ENCODE data around the gene EEF1AKMT4. TPM values are rescaled to one million over a fixed set of nuclear protein-coding genes. Genes with fewer than 3 reads are reported as not detected.

EEF1AKMT4 gene
- total and polyA plus RNA-seq, 2 of the 8 experiments (the other 6 are each of a cell fraction or from before 2014, with no cell fraction given) = 9.3 to 30.1 TPM

GRCh38 chr3:184230081-184230602, 19.3 kb upstream of the EEF1AKMT4 start:
- Histone ChIP-seq H3K4me3 (ENCODE audit: extremely low read depth in 1 of 4, insufficient read depth in 2 of 4, low read depth in 3 of 4, low read length in 4 of 4) (peak overlapping the region; percentile 16 to 59 (median 40)), H3K4me1 (replicated peaks in 1 of 4; ENCODE audit: control insufficient read depth in 3 of 4, insufficient read depth in 4 of 4, low read length in 3 of 4) (peaks cover 0 to 20% (median 4%) of the 10 kb centered on the region in 4 experiments; a peak in 5 of 7 replicates), H2BK15ac (ENCODE audit: low read length) (no peak overlapping the region), H3K23me2 (ENCODE audit: low read depth, low read length) (peaks cover 11% of the 10 kb centered on the region; the same call in 1 of the 2 replicates), H3K79me1 (ENCODE audit: low read depth, low read length) (no peaks in the 10 kb centered on the region), H4K8ac (ENCODE audit: extremely low read depth, insufficient read depth, low read length) (no peak overlapping the region), H4K20me1 (replicated peaks in 1 of 2; ENCODE audit: control insufficient read depth in 1 of 2, insufficient read depth in 2 of 2, low read length in 2 of 2) (peaks cover 4 to 7% of the 10 kb centered on the region in 2 experiments), H3K36me3 (ENCODE audit: control insufficient read depth in 2 of 4, insufficient read depth in 4 of 4, low read length in 3 of 4) (peaks cover 0 to 8% (median 0%) of the 10 kb centered on the region in 4 experiments; a peak in 1 of 8 replicates), H3K27ac (ENCODE audit: low read depth, low read length) (no peak overlapping the region), H2AFZ (ENCODE audit: low read length) (no peak overlapping the region), H2AK5ac (ENCODE audit: low read depth, low read length) (no peak overlapping the region), H2BK5ac (ENCODE audit: low read depth, low read length) (no peak overlapping the region), H3K27me3 (replicated peaks in 1 of 4; ENCODE audit: control insufficient read depth in 3 of 4, extremely low read depth in 1 of 4, insufficient read depth in 3 of 4, low read length in 3 of 4) (peaks cover 35 to 60% (median 53%) of the 10 kb centered on the region in 4 experiments), H3K14ac (ENCODE audit: insufficient read length) (no peak overlapping the region), H2BK120ac (replicated peaks; ENCODE audit: low read depth, low read length) (no peak overlapping the region), H2BK20ac (ENCODE audit: low read length) (no peak overlapping the region), H3K18ac (ENCODE audit: extremely low read depth, low read length) (no peak overlapping the region; the same call in 1 of the 2 replicates), H4K5ac (ENCODE audit: insufficient read length, low read depth, low read length) (no peak overlapping the region), H2BK12ac (ENCODE audit: low read depth, low read length) (no peak overlapping the region), H3K4ac (replicated peaks; ENCODE audit: insufficient read length, low read depth, low read length) (no peak overlapping the region), H3K79me2 (ENCODE audit: control insufficient read depth in 1 of 2, insufficient read depth in 2 of 2, low read length in 2 of 2) (no peaks in the 10 kb centered on the region), H3K23ac (ENCODE audit: insufficient read length) (no peak overlapping the region), H3K9ac (replicated peaks in 1 of 4; ENCODE audit: extremely low read depth in 1 of 4, low read depth in 3 of 4, low read length in 3 of 4) (no peak overlapping the region), H3K4me2 (ENCODE audit: insufficient read depth in 1 of 2, low read depth in 2 of 2, low read length in 2 of 2) (peak overlapping the region; percentile 61 to 96), H3K9me3 (ENCODE audit: insufficient read depth in 2 of 2, low read depth in 1 of 2, low read length in 1 of 2) (no peaks in the 10 kb centered on the region), H3K56ac (replicated peaks; ENCODE audit: insufficient read length, low read depth, low read length) (no peak overlapping the region), H4K91ac (replicated peaks; ENCODE audit: insufficient read length, low read length) (no peak overlapping the region)
- TF ChIP-seq SAP30 (IDR thresholded peaks at IDR 0.05; ENCODE audit: insufficient read depth, insufficient replicate concordance, low read length) = no peak
- TF ChIP-seq SUZ12 (IDR thresholded peaks at IDR 0.05; ENCODE audit: low read length) = peak; percentile 86
- peak; percentile 54 for TF ChIP-seq KDM4A (IDR thresholded peaks at IDR 0.05; ENCODE audit: low read depth, low read length, severe bottlenecking)
- TF ChIP-seq JUND (IDR thresholded peaks at IDR 0.05; ENCODE audit: low read length) = no peak
- peak; percentile 82 for TF ChIP-seq EZH2 (IDR thresholded peaks at IDR 0.05; ENCODE audit: low read depth, low read length, severe bottlenecking)
- FAIRE-seq = no peak
- 4% methylated on average over 29 of the region's 61 CpGs; no CpG with 5 or more reads in 1 of the 2 experiments for WGBS, 2 experiments (ENCODE audit: extremely low coverage in 1 of 2, insufficient coverage in 1 of 2, insufficient read length in 1 of 2, insufficient replicate concordance in 2 of 2, low coverage in 1 of 2, low lambda C conversion rate in 2 of 2, missing lambda C conversion rate in 1 of 2)
- DNase-seq (ENCODE audit: low read depth in 1 of 2, low spot score in 2 of 2) = peak in 1 of 2 experiments; percentile 58
- ChIA-PET CTCF (ENCODE audit: partially characterized antibody) (interaction anchor here (0.8 to 10.3 kb wide), 6 partner anchors 10 to 59 kb away, joined by 3 to 183 read pairs (median 4); partner anchors contain the start of genes CAMK2N2 and EEF1AKMT4), POLR2A (ENCODE audit: partially characterized antibody) (interaction anchor here (0.5 to 2.5 kb wide), 10 partner anchors 10 to 89 kb away, joined by 3 to 10 read pairs (median 3); partner anchors contain the start of genes ABCF3 and EEF1AKMT4)

Measured in H1 (cell line).